Measurements from ENCODE around the gene VGLL4.

Gene VGLL4

GRCh38 chr3:11546657-11547302 is 96.9 kb downstream of the VGLL4 start:
- DNase-seq, result no peak

GRCh38 chr3:11545186-11545851 is 98.4 kb downstream of the VGLL4 start:
- no peak for DNase-seq

GRCh38 chr3:11544412-11545181 is 99.1 kb downstream of the VGLL4 start:
- no peak for DNase-seq

GRCh38 chr3:11543948-11544387 is 99.7 kb downstream of the VGLL4 start:
- no peak for DNase-seq

GRCh38 chr3:11543141-11543947 is 100.4 kb downstream of the VGLL4 start:
- no peak for DNase-seq

GRCh38 chr3:11542551-11542950 is 101.2 kb downstream of the VGLL4 start:
- no peak for DNase-seq

GRCh38 chr3:11541321-11542303 is 102.1 kb downstream of the VGLL4 start:
- DNase-seq, result no peak

- no peak for DNase-seq
Observed at GRCh38 chr3:11539677-11540076, 104.0 kb downstream of the VGLL4 start.

- DNase-seq, result no peak
Observed at GRCh38 chr3:11539218-11539617, 104.5 kb downstream of the VGLL4 start.

- no peak for DNase-seq
Observed at GRCh38 chr3:11538581-11538980, 105.1 kb downstream of the VGLL4 start.

- DNase-seq, result no peak
Observed at GRCh38 chr3:11536936-11537612, 106.6 kb downstream of the VGLL4 start.

- no peak for DNase-seq
Observed at GRCh38 chr3:11536132-11536935, 107.4 kb downstream of the VGLL4 start.

GRCh38 chr3:11535243-11535960 is 108.3 kb downstream of the VGLL4 start:
- DNase-seq, result no peak

- no peak for DNase-seq
Observed at GRCh38 chr3:11534793-11535101, 109.0 kb downstream of the VGLL4 start.

GRCh38 chr3:11534011-11534792 is 109.5 kb downstream of the VGLL4 start:
- DNase-seq, result no peak

- peak; percentile 48 for DNase-seq
Observed at GRCh38 chr3:11532931-11533391, 110.8 kb downstream of the VGLL4 start.

GRCh38 chr3:11530153-11530721 is 113.5 kb downstream of the VGLL4 start:
- peak; percentile 99 for DNase-seq

- peak; percentile 31 for DNase-seq
Observed at GRCh38 chr3:11529281-11529680, 114.4 kb downstream of the VGLL4 start.

Measured in fibroblast of skin of abdomen (primary cell).